Measurements from ENCODE around the gene CCND3. TPM values are rescaled to one million over a fixed set of nuclear protein-coding genes. Genes with fewer than 3 reads are reported as not detected.

Gene CCND3
- total RNA-seq, 1 experiment from 2014 or later = 159 TPM

DNA sequence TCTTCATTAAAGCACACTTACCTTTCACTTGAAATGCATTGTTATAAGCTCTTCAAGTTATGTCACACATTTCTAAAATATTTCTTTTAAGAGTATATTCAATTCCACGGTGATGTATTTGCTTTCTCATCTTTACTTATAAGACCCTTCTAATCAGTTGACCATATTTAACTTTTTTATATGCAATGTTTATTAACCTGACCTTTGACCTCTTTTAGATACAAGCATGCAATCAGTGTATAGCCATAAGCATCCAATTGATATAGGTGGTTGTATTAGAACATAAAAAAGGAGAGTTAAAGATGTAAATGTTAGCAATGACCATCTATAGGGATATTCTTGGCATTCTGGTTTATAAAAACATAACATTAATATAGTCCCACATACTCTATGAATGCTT lies 55.7 kb downstream of the CCND3 start:
- Histone ChIP-seq H3K27ac (no peak overlapping the region), H3K36me3 (0 out of 2 replicates have a peak, but pooled peaks cover 2% of the 10 kb centered on the region), H3K9me3 (replicated peaks) (no peaks in the 10 kb centered on the region), H3K4me1 (peaks cover 10% of the 10 kb centered on the region), H3K27me3 (no peaks in the 10 kb centered on the region), H3K4me3 (no peak overlapping the region)
- DNase-seq = no peak

DNA sequence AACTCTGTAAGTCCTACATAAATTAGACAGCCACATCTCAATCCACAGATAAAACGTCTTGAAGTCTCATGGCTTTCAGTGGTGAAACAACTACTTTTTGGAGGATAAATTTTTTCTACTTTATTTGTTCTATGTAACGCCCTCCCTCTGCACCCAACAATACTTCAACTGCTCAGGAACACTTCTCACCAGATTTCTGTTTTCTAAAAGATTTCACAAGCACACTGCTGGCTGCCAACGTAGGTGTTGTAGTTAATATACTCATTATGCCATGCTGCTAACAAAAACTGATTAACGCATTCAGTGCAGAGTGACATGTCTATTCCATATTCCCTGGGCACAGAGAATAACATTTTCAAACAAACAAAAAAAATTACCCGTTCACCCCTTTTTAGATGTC lies 56.7 kb downstream of the CCND3 start:
- Histone ChIP-seq H3K4me3 (no peak overlapping the region), H3K36me3 (0 out of 2 replicates have a peak, but pooled peaks cover 2% of the 10 kb centered on the region), H3K4me1 (peaks cover 10% of the 10 kb centered on the region), H3K9me3 (replicated peaks) (no peaks in the 10 kb centered on the region), H3K27ac (no peak overlapping the region), H3K27me3 (no peaks in the 10 kb centered on the region)
- no peak for DNase-seq

Other genes with a start within 250 kb of the CCND3 start
- gene TFEB, start 206.2 kb downstream of the CCND3 start, total RNA-seq (2014; rRNA removed; shearing (Covaris generic)) = 0.57 and 0.63 TPM in 2 replicates
- not detected in 2 replicates for gene PGC, start 194.4 kb downstream of the CCND3 start, total RNA-seq (2014; rRNA removed; shearing (Covaris generic))
- 2.6 TPM in 2 replicates for gene FRS3, start 161.9 kb downstream of the CCND3 start, total RNA-seq (2014; rRNA removed; shearing (Covaris generic))
- gene PRICKLE4, start 161.0 kb downstream of the CCND3 start, total RNA-seq (2014; rRNA removed; shearing (Covaris generic)) = 0.28 TPM in 1 of 2 replicates, not detected in the other
- gene TOMM6, start 154.1 kb downstream of the CCND3 start, total RNA-seq (2014; rRNA removed; shearing (Covaris generic)) = 194 and 198 TPM in 2 replicates
- 6.4 and 7.3 TPM in 2 replicates for gene USP49, start 46.4 kb downstream of the CCND3 start, total RNA-seq (2014; rRNA removed; shearing (Covaris generic))
- 33.4 and 34.8 TPM in 2 replicates for gene MED20, start 20.7 kb downstream of the CCND3 start, total RNA-seq (2014; rRNA removed; shearing (Covaris generic))
- gene BYSL, start 20.3 kb downstream of the CCND3 start, total RNA-seq (2014; rRNA removed; shearing (Covaris generic)) = 32.3 and 36.9 TPM in 2 replicates
- 37.0 and 43.1 TPM in 2 replicates for gene TAF8, start 108.7 kb upstream of the CCND3 start, total RNA-seq (2014; rRNA removed; shearing (Covaris generic))
- not detected in 2 replicates for gene C6orf132, start 200.8 kb upstream of the CCND3 start, total RNA-seq (2014; rRNA removed; shearing (Covaris generic))
- gene GUCA1A, start 231.6 kb upstream of the CCND3 start, total RNA-seq (2014; rRNA removed; shearing (Covaris generic)) = not detected in 2 replicates